Stimulated activated naive CD4-positive, alpha-beta T cell treated with Interleukin-2 at 50 U/mL for 16 hours (primary cell): ENCODE results near the gene MORF4L1.
"Not testable (repeated sequence)": the region's sequence is repeated elsewhere in the genome, so short reads cannot be mapped to it uniquely, and the experiment has no call there.

ENCODE experiments used
- DNase-seq: peaks from one replicate; lab custom pipeline; 2025; lab: John Stamatoyannopoulos, UW

MORF4L1 gene

GRCh38 chr15:78855746-78856145 is 16.9 kb upstream of the MORF4L1 start:
- no peak for DNase-seq

- peak; percentile 65 for DNase-seq
Measured at GRCh38 chr15:78859971-78860719, 12.5 kb upstream of the MORF4L1 start.

- not testable (repeated sequence) for DNase-seq
Measured at GRCh38 chr15:78865585-78865984, 7.1 kb upstream of the MORF4L1 start.

GRCh38 chr15:78866031-78866430 is 6.7 kb upstream of the MORF4L1 start:
- not testable (repeated sequence) for DNase-seq

- DNase-seq: no peak
Measured at GRCh38 chr15:78866803-78867202, 5.9 kb upstream of the MORF4L1 start.

GRCh38 chr15:78868366-78868765 is 4.3 kb upstream of the MORF4L1 start:
- DNase-seq: no peak

- not testable (repeated sequence) for DNase-seq
Measured at GRCh38 chr15:78871483-78872127, 1.1 kb upstream of the MORF4L1 start.

- DNase-seq: peak; percentile 92
Measured at GRCh38 chr15:78872972-78873792, 492 bp downstream of the MORF4L1 start.

GRCh38 chr15:78873793-78874765 is 1.4 kb downstream of the MORF4L1 start:
- DNase-seq: peak; percentile 8

GRCh38 chr15:78875107-78875914 is 2.6 kb downstream of the MORF4L1 start:
- no peak for DNase-seq

- not testable (repeated sequence) for DNase-seq
Measured at GRCh38 chr15:78876954-78877353, 4.3 kb downstream of the MORF4L1 start.

- DNase-seq: no peak
Measured at GRCh38 chr15:78878356-78878755, 5.7 kb downstream of the MORF4L1 start.

- no peak for DNase-seq
Measured at GRCh38 chr15:78879517-78880241, 7.0 kb downstream of the MORF4L1 start.

- DNase-seq: no peak
Measured at GRCh38 chr15:78880242-78880533, 7.5 kb downstream of the MORF4L1 start.

GRCh38 chr15:78880813-78881212 is 8.1 kb downstream of the MORF4L1 start:
- DNase-seq: no peak

GRCh38 chr15:78881681-78882080 is 9.0 kb downstream of the MORF4L1 start:
- DNase-seq: no peak

- no peak for DNase-seq
Measured at GRCh38 chr15:78889000-78889399, 16.3 kb downstream of the MORF4L1 start.

GRCh38 chr15:78893538-78893937 is 20.8 kb downstream of the MORF4L1 start:
- no peak for DNase-seq

- DNase-seq: no peak
Measured at GRCh38 chr15:78895471-78895870, 22.8 kb downstream of the MORF4L1 start.

- no peak for DNase-seq
Measured at GRCh38 chr15:78898540-78898939, 25.9 kb downstream of the MORF4L1 start.
